GM21423 (cell line): ENCODE measurements around the gene SEC14L3.
A peak's percentile ranks its signal among the peaks of the same experiment; 100 is the strongest.

Source experiments
- ATAC-seq: cut with Tn5 transposase; IDR thresholded peaks from one replicate; pipeline ENCODE4 v1.9.1; 2021; ENCODE audit warnings: mild to moderate bottlenecking, moderate library complexity; ENCODE audit not compliant: unreplicated experiment

The SEC14L3 gene

DNA sequence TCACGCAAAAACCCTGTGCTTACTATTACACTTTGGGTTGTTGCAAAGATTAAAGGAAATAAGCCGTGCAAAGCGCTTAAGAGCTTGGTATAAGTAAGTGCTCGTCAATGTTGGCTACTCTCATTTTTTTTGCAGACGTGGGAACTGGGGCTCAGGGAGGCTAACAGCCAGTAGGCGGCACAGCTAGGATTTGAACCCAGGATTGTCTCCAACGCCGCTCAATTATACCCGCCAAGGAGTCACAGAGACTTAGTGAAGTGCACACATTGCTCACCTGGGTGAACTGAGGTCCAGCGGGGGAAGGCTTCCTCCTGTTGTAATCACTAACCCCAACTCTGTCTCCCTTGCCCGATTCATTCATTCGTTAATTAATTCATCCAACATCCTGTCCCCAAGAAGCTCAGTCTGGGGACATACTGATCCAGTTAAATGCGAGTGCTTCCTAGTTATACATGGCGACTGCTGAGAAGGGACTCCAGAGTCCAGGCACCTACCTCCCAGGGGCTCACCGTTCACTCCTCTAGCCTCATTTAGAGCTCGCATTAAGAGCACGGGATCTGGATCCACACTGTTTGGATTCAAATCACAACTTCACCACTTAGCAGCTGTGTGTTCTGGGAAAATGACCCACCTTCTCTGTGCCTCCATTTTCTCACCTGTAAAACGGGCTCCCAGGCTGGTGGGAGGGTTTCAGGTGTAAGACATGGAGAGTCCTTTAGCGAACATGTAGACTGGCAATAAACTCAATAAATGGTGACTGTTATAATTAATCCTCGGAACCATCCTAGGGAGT lies 47.1 kb downstream of the SEC14L3 start:
- ATAC-seq: no peak

DNA sequence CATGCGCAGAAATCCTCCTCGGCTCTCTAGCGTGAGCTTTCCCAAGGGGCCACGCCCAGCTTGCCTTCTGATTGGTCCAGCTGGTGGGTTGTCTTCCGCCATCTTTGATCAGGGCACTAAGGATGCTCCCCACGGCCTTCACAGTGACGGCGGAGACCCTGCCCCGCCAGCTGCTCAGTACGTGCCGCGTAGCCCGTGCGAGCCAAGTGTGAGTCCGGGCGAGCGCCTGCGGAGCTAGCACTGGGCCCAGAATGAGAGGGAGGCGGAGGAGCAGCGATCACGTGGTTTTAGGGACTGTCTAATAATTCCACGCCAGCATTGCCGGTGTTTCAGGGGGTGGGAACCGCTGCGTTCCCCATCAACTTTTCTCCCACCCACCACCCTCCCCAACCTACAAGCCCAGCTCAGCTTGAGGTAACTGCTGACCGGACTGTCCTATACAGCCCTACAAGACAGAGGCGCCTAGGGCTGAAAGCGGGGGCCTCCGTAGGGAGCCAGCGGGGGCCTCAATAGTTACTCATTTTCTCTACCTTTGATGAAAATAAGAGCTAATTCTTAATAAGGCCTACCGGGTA lies 47.8 kb downstream of the SEC14L3 start:
- peak; percentile 84 for ATAC-seq

DNA sequence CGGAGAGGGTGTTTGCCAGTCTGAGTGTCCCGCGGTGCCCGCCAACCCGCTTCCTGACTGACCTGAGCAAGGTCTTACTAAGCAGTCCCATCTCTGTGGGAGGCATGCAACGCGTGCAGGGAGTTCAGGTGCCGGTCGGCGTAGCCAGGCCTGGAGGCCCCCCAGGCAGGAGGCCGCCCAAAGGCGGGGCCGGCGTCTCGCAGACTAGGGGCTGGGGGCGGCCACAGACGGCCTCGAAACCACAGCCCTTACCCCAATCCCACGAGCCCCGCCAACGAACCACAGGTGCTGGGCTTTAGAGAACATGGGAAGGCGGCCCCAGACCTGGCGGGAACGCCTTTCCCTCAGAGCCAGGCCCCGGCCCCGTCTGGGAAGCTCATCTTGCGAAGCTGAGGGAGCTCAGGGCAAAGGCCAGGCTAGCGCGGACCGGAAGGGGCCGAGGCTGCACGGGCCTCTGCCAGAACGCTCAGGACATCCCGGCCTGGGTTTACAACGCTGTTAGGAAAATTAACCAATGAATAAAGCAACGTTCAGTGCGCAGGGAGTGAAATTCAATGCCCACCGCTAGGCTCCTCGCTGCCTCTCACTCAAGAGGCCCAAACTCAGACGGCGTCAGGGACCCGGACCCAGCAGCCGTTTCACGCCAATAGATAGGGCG lies 48.4 kb downstream of the SEC14L3 start:
- peak; percentile 22 for ATAC-seq

DNA sequence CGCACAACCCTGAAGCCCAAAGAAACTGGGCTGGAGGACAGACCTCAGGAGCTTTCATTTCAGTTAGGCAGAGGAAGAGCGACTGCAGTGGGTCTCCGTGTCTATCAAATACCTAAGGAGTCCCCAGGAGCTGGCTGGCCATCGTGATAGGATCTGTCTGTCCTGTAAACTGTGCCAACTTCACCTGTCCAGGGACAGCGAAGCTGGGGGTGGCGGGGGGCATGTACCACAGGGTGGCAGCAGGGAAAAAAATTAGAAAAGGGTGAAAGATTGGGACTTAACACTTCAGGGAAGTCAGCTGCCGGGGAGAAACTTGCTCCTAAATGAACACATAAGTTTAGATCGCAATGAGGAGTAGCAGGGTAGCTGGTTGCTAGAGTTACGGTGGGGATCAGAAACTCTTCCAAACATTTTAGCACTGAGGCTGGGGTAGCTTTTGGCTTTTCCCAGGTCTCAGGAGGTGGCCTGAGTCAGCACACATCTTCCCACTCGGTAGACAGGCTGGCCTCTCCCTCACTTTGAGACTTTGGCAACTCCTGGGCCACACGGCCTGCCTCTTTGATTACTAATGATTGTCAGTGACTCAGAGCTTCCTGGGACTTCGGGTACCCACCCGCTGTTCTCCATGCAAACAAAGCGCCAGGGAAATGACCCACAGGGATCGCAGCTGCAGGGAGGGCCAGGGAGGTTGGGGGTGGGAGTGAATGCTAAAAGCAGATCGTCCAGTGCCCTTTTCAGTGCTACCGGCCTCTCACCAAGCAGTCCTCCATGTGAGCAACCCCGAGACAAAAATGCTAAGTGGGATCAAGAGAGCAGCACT lies 49.1 kb downstream of the SEC14L3 start:
- ATAC-seq: no peak

DNA sequence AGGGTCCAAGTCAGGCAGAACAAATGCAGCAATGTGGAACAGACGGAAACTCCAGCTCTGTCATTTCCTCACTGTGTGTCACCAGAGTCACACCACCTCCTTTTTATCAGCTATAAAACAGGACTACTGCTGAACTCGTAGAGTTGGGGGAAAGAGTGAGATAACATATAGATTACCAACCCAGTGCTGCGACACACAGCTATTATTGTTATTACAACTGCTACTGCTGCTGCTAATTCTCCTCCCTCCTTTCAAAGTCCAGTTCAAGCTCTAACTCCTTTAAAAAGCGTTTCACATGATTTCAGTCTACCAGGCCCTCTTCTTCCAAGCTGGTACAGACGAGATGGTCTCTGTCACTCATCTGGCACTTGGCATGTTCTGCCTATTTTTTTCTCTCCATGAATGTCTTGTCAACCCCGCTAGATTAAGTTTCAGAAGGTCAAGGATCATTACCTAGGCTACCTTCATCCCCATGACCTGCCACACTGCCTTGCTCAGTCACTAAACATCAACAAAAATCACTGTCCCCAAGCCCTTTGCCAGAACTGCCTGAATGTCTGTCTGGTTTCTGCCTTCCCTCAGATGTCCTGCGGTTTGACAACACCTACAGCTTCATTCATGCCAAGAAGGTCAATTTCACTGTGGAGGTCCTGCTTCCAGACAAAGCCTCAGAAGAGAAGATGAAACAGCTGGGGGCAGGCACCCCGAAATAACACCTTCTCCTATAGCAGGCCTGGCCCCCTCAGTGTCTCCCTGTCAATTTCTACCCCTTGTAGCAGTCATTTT lies 49.9 kb downstream of the SEC14L3 start:
- no peak for ATAC-seq

DNA sequence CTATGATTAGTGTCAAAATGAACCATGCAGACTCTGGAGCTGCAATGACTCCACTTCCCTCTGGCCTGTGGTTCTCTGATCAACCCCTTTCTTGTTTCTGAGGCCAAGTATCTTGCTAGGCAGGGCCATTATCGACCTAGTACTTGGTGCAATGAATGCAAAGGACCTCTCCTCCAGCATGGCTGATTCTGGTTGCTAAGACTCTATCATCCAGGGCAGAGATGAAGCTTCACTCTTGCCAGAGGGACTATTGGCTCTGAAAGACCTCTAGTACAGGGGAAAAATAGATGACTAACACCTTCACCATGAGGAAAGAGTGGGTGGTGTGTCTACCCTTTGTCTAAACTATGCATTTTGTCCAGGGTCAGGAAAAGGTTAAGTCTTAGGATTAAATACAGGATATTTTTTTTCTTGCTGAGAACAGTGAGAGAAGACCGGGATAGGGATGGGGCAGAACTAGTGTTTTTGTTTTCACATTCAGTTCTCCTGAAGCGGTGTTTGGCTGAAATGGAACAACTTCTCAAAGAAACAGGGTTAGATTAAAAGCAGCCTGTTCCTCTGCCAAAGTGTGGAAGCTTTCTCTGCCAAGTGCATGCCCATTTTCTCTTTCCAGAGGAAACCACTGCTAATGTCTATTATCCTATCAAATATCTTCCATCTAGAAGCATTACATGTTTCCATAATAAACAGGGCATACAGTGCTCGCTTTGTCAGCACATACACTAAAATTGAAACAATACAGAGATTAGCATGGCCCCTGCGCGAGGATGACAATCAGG lies 51.3 kb downstream of the SEC14L3 start:
- ATAC-seq: no peak

DNA sequence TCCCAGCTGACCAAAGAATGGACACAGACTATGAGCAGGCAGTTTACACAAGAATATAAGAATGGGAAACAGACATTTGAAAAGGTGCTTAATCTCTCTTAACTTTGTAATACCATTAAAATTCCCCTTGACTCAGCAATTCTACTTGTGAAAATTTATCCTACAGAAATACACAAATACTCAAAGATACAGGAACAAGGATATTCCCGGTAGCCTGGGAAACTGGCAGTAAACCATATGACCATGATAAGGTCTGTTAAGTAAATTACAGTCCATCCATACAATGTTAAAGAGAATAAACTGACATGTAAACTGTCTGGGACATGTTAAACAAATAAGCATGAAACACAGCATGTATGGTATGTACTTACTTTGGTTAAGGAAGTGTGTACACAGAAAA lies 55.0 kb downstream of the SEC14L3 start:
- no peak for ATAC-seq

DNA sequence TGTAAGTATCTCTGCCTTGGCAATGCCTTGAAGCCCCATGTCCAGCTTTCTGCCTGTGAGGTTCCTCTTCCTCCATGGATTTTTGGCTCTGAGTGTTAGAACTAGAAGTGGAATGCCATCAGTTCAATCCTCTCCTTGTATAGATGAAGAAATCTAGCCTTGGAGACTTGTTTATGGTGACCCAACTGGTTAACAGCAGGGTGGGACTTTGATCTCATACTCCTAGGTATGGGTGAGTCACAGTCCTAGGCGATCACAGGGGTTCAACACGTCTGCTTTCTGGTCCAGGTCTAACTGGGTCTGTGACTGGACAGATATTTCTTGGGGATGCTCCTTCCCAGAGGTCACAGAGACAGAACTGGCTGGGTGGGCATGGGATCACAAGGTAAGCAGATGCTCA lies 55.4 kb downstream of the SEC14L3 start:
- ATAC-seq: no peak

DNA sequence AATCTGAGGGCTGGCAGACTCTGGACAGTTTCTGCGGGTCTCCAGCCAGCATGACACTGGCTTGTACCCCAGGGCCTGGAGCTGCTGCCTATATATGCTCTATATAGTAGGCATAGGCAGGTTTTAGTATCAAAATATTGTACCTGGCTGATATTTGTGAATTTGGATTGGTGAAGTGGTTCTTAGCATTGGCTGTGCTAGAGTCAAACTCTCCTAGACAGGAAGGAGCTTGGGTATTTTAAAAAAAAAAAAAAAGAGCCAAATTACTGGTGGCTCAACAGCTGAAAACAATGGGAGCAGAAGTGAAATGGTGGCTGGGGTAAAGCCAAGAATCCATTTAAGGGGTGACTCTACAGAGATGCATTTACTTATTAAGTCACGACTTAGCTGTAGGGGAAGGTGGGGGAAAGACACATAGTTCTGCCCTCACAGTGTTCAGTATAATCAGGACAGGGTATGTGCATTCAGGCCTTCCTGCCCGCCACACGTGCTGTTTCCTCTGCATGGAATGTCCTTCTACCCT lies 57.2 kb downstream of the SEC14L3 start:
- no peak for ATAC-seq

DNA sequence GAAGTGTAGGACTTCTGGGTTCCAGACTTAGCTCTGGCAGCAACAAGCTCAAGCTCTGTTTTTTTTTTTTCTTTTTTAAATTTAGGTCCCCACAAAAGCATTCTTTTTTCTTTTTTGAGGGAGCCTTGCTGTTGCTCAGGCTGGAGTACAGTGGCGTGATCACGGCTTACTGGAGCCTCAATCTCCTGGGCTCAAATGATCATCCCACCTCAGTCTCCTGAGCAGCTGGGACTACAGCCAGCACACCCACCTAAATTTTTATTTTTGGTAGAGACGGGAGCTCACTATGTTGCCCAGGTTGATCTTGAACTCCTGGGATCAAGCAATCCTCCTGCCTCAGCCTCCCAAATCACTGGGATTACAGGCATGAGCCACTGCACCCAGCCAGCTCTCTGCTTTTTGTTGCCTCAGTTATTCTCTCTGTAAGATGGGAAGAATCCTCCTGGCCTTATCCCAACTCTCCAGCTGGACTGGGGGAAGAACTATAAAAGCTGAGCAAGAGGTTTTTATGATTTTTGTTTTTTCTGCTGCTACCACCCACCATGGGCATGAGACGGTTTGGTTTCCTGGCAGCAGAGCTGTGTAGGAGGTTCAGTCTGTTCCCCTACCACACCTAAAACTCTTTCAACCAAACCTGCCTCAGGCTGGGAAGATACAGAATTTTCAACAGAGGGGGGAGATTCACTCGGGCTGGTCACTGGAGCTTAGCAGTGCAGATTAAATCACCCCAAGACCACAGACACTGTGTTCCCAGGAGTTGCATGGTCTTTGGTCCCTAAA lies 57.9 kb downstream of the SEC14L3 start:
- ATAC-seq: no peak

DNA sequence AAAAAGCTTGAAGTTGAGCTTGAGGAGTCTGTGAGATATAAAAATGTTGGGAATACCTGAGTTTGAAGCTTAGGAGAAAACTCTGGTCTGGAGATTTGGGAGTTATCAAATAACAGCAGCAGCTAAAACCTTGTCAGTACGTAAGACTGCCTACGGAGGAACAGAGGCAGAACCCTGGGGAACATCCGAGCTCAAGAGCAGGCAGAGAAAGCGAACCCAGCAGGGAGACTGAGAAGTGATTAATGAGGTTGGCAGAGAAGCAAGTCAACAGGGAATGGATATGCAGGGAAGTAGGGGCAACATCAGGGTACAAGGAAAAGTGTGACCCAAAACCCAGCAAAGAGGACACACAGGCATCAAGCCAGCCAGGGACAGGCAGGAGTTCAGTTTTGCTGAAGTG lies 58.8 kb downstream of the SEC14L3 start:
- no peak for ATAC-seq

DNA sequence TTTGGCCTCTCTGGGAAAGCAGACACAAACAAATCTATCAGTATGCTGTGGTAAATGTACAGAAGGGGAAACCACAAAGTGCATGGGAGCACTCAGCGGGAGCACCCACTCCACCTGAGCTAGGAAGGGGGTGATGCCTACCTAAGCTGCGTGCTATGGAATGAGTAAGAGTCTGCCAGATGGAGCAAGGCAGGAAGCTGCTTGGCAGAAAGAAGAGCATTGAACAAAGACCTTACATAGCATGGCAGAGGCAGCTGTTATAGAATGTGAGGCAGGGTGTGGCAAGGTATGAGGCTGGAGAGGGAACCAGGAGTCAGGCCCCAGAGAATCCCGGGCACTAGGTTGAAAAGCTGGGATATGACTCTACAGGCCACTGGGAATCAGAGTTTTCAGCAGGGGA lies 60.0 kb downstream of the SEC14L3 start:
- ATAC-seq: no peak
